Fibroblast of the aortic adventitia (primary cell): ENCODE results near the gene TPK1. TPM values are rescaled to one million over a fixed set of nuclear protein-coding genes. Genes with fewer than 3 reads are reported as not detected.

ENCODE experiments used
- DNase-seq: peaks from one replicate; pipeline ENCODE4 v3.0.0-alpha.2; 2010; ENCODE audit warnings: low read depth
- H3K4me3 ChIP-seq: 2 replicates; pipeline ENCODE4 v1.5.1; 2011; ENCODE audit warnings: low read depth, mild to moderate bottlenecking, control low read depth, low read length, moderate library complexity
- CTCF ChIP-seq: IDR thresholded peaks from 2 replicates; pipeline ENCODE4 v1.5.1; 2011; ENCODE audit warnings: mild to moderate bottlenecking, low read length, control low read depth, inconsistent platforms; ENCODE audit not compliant: insufficient read depth
- total RNA-seq: library from RNA; depleted of rRNA; stranded (reverse); fragments of >200 nt; gene quantifications from 2 replicates; pipeline ENCODE4 v1.2.3, GENCODE V29; 2012; ENCODE audit warnings: low replicate concordance

TPK1 gene
- total RNA-seq, 1 donor, result 7.6 TPM

GRCh38 chr7:144474800-144475615, 360.8 kb downstream of the TPK1 start:
- H3K4me3 ChIP-seq, result no peak overlapping the region
- no peak for TF ChIP-seq CTCF
- no peak for DNase-seq

DNA sequence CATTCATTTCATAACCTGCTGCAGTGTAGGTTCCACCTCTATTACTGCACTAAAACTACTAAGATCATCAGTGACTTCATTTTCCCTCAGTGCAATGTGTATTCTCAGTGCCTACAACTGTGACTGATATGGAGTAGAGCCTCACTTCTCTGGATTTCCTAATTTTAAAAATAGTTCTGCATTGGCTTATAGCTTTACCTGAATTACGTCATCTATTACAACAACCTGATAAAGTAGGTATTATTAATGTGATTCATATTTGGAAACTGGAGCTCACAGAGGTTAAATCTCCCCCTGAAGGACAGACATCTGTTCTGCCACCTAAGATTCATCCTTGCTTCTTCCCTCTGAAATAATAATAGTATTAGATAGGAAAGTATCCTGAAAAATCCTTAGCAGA, 361.5 kb downstream of the TPK1 start:
- no peak overlapping the region for H3K4me3 ChIP-seq
- no peak for TF ChIP-seq CTCF
- no peak for DNase-seq

DNA sequence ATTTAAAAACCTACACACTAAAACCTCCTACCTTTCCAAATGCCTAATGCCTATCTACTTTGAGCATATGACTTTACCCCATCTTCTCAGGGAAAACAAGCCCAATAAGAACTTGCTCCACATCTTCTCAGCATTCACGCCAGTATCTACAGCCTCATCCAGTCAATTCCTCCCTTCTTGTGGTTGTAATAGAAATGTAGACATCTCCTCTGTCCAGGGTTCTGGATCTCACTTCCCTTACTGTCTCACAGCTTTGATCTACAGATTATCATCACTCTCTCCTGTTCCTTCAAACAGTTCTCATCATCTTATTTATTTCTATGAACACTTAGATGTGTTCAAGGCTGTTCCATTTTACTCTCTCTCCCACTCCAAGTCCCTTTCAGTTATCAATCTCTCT, 361.9 kb downstream of the TPK1 start:
- TF ChIP-seq CTCF, result no peak
- H3K4me3 ChIP-seq, result no peak overlapping the region
- no peak for DNase-seq

DNA sequence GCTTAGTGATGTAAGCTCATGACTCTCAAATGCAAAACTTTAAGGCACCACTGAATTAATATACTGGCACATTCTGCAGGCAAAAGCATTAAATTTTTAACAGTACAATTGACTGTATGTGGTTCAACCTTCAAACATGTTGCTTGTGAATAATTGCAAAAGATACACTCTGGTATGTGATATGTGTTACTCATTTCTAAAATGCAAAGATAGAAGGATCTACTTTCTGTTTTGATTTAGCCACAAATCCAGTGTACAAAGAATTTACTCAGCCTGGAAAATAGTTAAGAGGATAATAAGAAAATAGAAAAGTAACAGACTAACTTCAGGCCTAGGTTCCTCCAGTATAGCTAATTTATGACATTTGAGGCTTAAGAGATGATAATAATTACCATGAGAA, 365.8 kb downstream of the TPK1 start:
- no peak for DNase-seq
- H3K4me3 ChIP-seq, result no peak overlapping the region
- no peak for TF ChIP-seq CTCF

DNA sequence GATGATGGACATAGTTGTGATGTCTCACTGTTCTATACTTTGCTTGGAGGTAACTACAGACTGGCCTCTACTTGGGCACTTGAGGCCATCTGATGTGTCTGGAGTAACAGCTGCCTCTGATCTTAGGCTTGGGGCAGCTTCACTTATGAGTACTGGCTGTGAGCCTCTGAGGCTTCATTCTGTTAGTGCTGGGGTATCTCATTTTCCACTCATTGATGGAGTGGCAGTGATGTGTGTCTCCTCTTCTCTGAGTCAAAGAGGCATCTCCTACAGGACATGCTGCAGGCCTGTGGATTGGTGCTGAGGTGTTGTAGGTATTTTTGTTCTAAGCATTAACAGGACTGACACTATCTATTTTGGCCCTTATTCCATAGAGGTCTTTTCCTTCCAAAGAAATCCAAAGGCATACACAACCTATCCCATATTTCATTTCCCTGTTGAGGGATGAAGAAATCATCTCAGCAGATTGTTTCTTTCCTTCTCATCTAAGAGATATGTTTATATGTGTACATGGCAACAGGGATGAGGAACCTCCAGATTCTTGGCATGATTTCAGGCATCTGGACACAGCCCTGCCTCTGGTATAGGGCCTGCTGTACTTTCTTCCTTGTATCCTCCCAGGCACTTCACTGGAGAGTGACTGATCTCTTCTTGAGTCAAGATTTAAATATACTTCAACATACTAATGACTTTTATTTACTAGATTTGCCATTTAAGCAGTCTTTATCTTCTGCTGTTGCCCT, 366.7 kb downstream of the TPK1 start:
- peak; percentile 2 for DNase-seq
- H3K4me3 ChIP-seq, result no peak overlapping the region
- TF ChIP-seq CTCF, result no peak

- no peak for DNase-seq
- no peak overlapping the region for H3K4me3 ChIP-seq
- TF ChIP-seq CTCF, result no peak
Measured at GRCh38 chr7:144459635-144460034, 376.2 kb downstream of the TPK1 start.
